Left lung (tissue), 10 donors: ENCODE data around the gene BCL11B. TPM values are rescaled to one million over a fixed set of nuclear protein-coding genes. Genes with fewer than 3 reads are reported as not detected.
"Not testable (repeated sequence)": the region's sequence is repeated elsewhere in the genome, so short reads cannot be mapped to it uniquely, and the experiment has no call there.

ENCODE experiments used
- ATAC-seq: fragments of 200-7000 bp; cut with Tn5 transposase; one replicate; pipeline ENCODE4 v1.9.1; 2020; ENCODE audit warnings: moderate library complexity
- DNase-seq, 4 donors: peaks; one replicate each; pipeline ENCODE4 v3.0.0-alpha.2; 2013 to 2020
- H3K27ac ChIP-seq, 2 donors: fragments of 200-600 bp; sonication (generic) in 1 of 2; one replicate each; pipeline versions ENCODE4 v1.5.0 to v1.8.0; 2020 to 2021
- H3K27me3 ChIP-seq, 2 donors: fragments of 200-600 bp; sonication (generic) in 1 of 2; one replicate each; pipeline versions ENCODE4 v1.5.0 to v1.8.0; 2020 to 2021
- H3K36me3 ChIP-seq, 2 donors: fragments of 200-600 bp; sonication (generic) in 1 of 2; one replicate each; pipeline versions ENCODE4 v1.5.0 to v1.8.0; 2020 to 2021
- H3K4me1 ChIP-seq, 2 donors: fragments of 200-600 bp; one replicate each; pipeline ENCODE4 v1.8.0; 2021
- H3K4me3 ChIP-seq, 2 donors: fragments of 200-600 bp; sonication (generic) in 1 of 2; one replicate each; pipeline versions ENCODE4 v1.5.0 to v1.8.0; 2020 to 2021; ENCODE audit warnings: mild to moderate bottlenecking in 1 of 2
- H3K9me3 ChIP-seq, 2 donors: fragments of 200-600 bp; sonication (generic) in 1 of 2; one replicate each; pipeline versions ENCODE4 v1.5.0 to v1.8.0; 2020 to 2021
- CTCF ChIP-seq, 2 donors: fragments of 200-600 bp; sonication (generic) in 1 of 2; IDR thresholded peaks; one replicate each; pipeline versions ENCODE4 v1.5.0 to v1.8.0; 2021; ENCODE audit warnings: antibody characterized with exemption in 2 of 2
- intact Hi-C, 2 donors: fragments of 100-400 bp; cut with DNase I; formaldehyde crosslinking; loops; one replicate each; pipeline versions ENCODE4 v1.11.2 to v1.14.2; 2022
- polyA plus RNA-seq, 6 donors: library from polyadenylated mRNA; unstranded; fragments of 120-200 nt; gene quantifications; one replicate each; pipeline ENCODE4 v1.2.1, GENCODE V29; 2013; ENCODE audit not compliant: insufficient read length in 6 of 6
- total RNA-seq, 2 donors: library from RNA; stranded (reverse); fragmentation: NEBNext Ultra II Directional; extraction: Animal tissue kit (Norgen Biotek cat#: 25700); gene quantifications; one replicate each; pipeline ENCODE4 v1.2.1, GENCODE V29; 2021
- donor health status: DM: no; HTN: yes; CAD: no.
- donor health status: DM: no; HTN: no; CAD: no.

BCL11B gene
- total and polyA plus RNA-seq, 8 donors: 1.4 to 3.6 (median 3.2) TPM

- DNase-seq (peak in 1 of 4 donors; percentile 64), ATAC-seq (peak; percentile 37)
- Histone ChIP-seq H3K9me3 (peaks cover 0 to 2% of the 10 kb centered on the region in 2 donors), H3K4me1 (no peaks in the 10 kb centered on the region), H3K27me3 (peaks cover 4 to 78% of the 10 kb centered on the region in 2 donors), H3K4me3 (no peak overlapping the region), H3K36me3 (no peaks in the 10 kb centered on the region), H3K27ac (no peak overlapping the region)
- TF ChIP-seq CTCF (IDR thresholded peaks at IDR 0.05): no peak
- intact Hi-C loops: no loop called here
These were observed 39.9 kb downstream of the BCL11B start for GRCh38 chr14:99231850-99232713.

GRCh38 chr14:99231161-99231849, 40.7 kb downstream of the BCL11B start:
- TF ChIP-seq CTCF (IDR thresholded peaks at IDR 0.05): no peak
- intact Hi-C loops: no loop called here
- Histone ChIP-seq H3K4me1 (no peaks in the 10 kb centered on the region), H3K27me3 (peaks cover 4 to 72% of the 10 kb centered on the region in 2 donors), H3K27ac (no peak overlapping the region), H3K9me3 (no peaks in the 10 kb centered on the region), H3K4me3 (no peak overlapping the region), H3K36me3 (no peaks in the 10 kb centered on the region)
- DNase-seq (no peak), ATAC-seq (peak; percentile 11)

- no peak overlapping the region for H3K27ac ChIP-seq
- H3K4me3 ChIP-seq: no peak overlapping the region
- H3K36me3 ChIP-seq: no peaks in the 10 kb centered on the region
- intact Hi-C loops: no loop called here
- no peak for TF ChIP-seq CTCF (IDR thresholded peaks at IDR 0.05)
- peaks cover 4 to 69% of the 10 kb centered on the region in 2 donors for H3K27me3 ChIP-seq
- no peaks in the 10 kb centered on the region for H3K9me3 ChIP-seq
- H3K4me1 ChIP-seq: no peaks in the 10 kb centered on the region
- peak; percentile 16 for ATAC-seq
- no peak for DNase-seq
These were observed 41.5 kb downstream of the BCL11B start for GRCh38 chr14:99230208-99231151.

- TF ChIP-seq CTCF (IDR thresholded peaks at IDR 0.05): no peak
- intact Hi-C loops: no loop called here
- Histone ChIP-seq H3K27me3 (peaks cover 4 to 61% of the 10 kb centered on the region in 2 donors), H3K4me3 (no peak overlapping the region), H3K36me3 (no peaks in the 10 kb centered on the region), H3K4me1 (no peaks in the 10 kb centered on the region), H3K27ac (no peak overlapping the region), H3K9me3 (no peaks in the 10 kb centered on the region)
- DNase-seq (no peak), ATAC-seq (no peak)
These were observed 42.3 kb downstream of the BCL11B start for GRCh38 chr14:99229654-99230207.

GRCh38 chr14:99228760-99229159, 43.2 kb downstream of the BCL11B start:
- H3K36me3 ChIP-seq, H3K27ac ChIP-seq, DNase-seq, H3K4me1 ChIP-seq, H3K4me3 ChIP-seq, H3K9me3 ChIP-seq, ATAC-seq, intact Hi-C loops: not testable (repeated sequence)
- peaks cover 4 to 52% of the 10 kb centered on the region in 2 donors for H3K27me3 ChIP-seq
